ENCODE results near the gene AK6. TPM values are rescaled to one million over a fixed set of nuclear protein-coding genes. Genes with fewer than 3 reads are reported as not detected.
A peak's percentile ranks its signal among the peaks of the same experiment; 100 is the strongest.

AK6 gene
- total and polyA plus RNA-seq, 9 of the 15 experiments (the other 6 are each of a cell fraction or from before 2014, with no cell fraction given), result 84.6 to 669 (median 143) TPM

DNA sequence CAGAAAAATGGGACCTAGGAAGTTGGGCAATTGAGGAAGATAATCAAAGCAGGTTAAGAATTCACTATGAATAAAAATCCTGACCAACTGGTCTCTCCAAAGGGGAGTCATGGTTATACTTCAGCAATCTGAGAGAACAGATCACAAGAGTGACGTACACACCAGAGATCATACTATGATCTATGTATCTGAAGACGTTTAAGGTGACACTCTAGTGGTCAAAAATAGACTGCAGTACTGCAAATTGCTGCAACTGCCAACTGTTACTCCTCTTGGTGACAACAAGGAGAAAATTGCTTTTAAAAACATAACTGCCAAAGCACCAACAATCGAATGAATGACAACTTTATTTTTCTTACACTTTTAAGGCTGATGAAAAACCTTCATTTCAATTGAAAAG, 4.9 kb downstream of the AK6 start:
- H3K9me1 ChIP-seq (ENCODE audit: control insufficient read depth, insufficient read depth, low read length), result no peaks in the 10 kb centered on the region
- peaks cover 68% of the 10 kb centered on the region for H3K36me3 ChIP-seq (ENCODE audit: control insufficient read depth, insufficient read depth, low read length)
- no peak overlapping the region for H3K4me3 ChIP-seq
- no peak overlapping the region for H2AFZ ChIP-seq (ENCODE audit: low read depth, low read length)
- H3K4me1 ChIP-seq (replicated peaks in 1 of 2; ENCODE audit: control insufficient read depth in 2 of 2, insufficient read depth in 2 of 2, low read length in 2 of 2), result peaks cover 5 to 6% of the 10 kb centered on the region in 2 experiments; a peak in 4 of 5 replicates
- peak; percentile 33 to 40 (median 37) for DNase-seq (ENCODE audit: extremely low read depth in 1 of 4, low spot score in 3 of 4)
- in situ Hi-C loops (cut with MboI), result no loop called here
- no peaks in the 10 kb centered on the region for H3K9me3 ChIP-seq (replicated peaks; ENCODE audit: control insufficient read depth, insufficient read depth, low read depth, low read length)
- peaks cover 91% of the 10 kb centered on the region for H3K79me2 ChIP-seq (ENCODE audit: control insufficient read depth, insufficient read depth, low read length)
- peak; percentile 28 for ATAC-seq
- 50% methylated on average over 3 of the region's 3 CpGs for WGBS (ENCODE audit: insufficient coverage, low coverage, missing lambda C conversion rate)
- POLR2A ChIA-PET, result no interaction called here
- H3K4me2 ChIP-seq (ENCODE audit: insufficient read depth, low read length), result no peak overlapping the region
- H3K27ac ChIP-seq (ENCODE audit: extremely low read depth, low read depth, low read length), result peak overlapping the region; percentile 32; the same call in 1 of the 3 replicates
- intact Hi-C loops (cut with micrococcal nuclease), result no loop called here
- peak; percentile 6 for FAIRE-seq
- H4K20me1 ChIP-seq (replicated peaks; ENCODE audit: control insufficient read depth, insufficient read depth, low read length), result no peaks in the 10 kb centered on the region
- no peaks in the 10 kb centered on the region for H3K27me3 ChIP-seq (ENCODE audit: control insufficient read depth in 2 of 2, insufficient read depth in 2 of 2, low read length in 2 of 2)
- CTCF ChIA-PET (ENCODE audit: low intra/inter-chr PET ratio), result interaction anchor here (0.5 kb wide), 1 partner anchor 256 kb away, joined by 4 read pairs; no protein-coding TSS in a partner anchor
- BruUV-seq (replicated peaks), result no TSS peak
- H3K9ac ChIP-seq (ENCODE audit: insufficient read depth in 1 of 2, low read depth in 2 of 2, low read length in 2 of 2), result no peak overlapping the region
- TF ChIP-seq CEBPG (CRISPR knock-in tag; IDR thresholded peaks at IDR 0.05) (peak; percentile 32; the same call in 1 of the 2 replicates), CEBPG (tag; conservative IDR thresholded peaks at IDR 0.05 in 1 of 2, IDR thresholded peaks at IDR 0.05 in 1 of 2) (no peak), CBFA2T3 (IDR thresholded peaks at IDR 0.05) (no peak), PHTF2 (CRISPR knock-in tag; IDR thresholded peaks at IDR 0.05) (no peak), RBM39 (optimal IDR thresholded peaks at IDR 0.05; ENCODE audit: low read depth, low read length) (no peak), CXXC5 (CRISPR knock-in tag; IDR thresholded peaks at IDR 0.05) (no peak), ELF4 (CRISPR knock-in tag; IDR thresholded peaks at IDR 0.05) (no peak), TAL1 (IDR thresholded peaks at IDR 0.05) (no peak), HDAC1 (IDR thresholded peaks at IDR 0.05) (no peak), CHD4 (IDR thresholded peaks at IDR 0.05; ENCODE audit: insufficient read depth, insufficient replicate concordance, low read depth, low read length, poor library complexity, severe bottlenecking) (no peak), ZNF212 (CRISPR knock-in tag; IDR thresholded peaks at IDR 0.05) (no peak), NFRKB (IDR thresholded peaks at IDR 0.05; ENCODE audit: low read depth) (no peak), FIP1L1 (IDR thresholded peaks at IDR 0.05; ENCODE audit: low read depth, low read length, poor library complexity, severe bottlenecking) (no peak), IFI16 (CRISPR knock-in tag; IDR thresholded peaks at IDR 0.05) (no peak), RFX7 (CRISPR knock-in tag; IDR thresholded peaks at IDR 0.05) (no peak)
- TF ChIP-seq, protein P1, sequence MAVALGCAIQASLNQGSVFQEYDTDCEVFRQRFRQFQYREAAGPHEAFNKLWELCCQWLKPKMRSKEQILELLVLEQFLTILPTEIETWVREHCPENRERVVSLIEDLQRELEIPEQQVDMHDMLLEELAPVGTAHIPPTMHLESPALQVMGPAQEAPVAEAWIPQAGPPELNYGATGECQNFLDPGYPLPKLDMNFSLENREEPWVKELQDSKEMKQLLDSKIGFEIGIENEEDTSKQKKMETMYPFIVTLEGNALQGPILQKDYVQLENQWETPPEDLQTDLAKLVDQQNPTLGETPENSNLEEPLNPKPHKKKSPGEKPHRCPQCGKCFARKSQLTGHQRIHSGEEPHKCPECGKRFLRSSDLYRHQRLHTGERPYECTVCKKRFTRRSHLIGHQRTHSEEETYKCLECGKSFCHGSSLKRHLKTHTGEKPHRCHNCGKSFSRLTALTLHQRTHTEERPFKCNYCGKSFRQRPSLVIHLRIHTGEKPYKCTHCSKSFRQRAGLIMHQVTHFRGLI (CRISPR knock-in tag; IDR thresholded peaks at IDR 0.05), result no peak
- TF ChIP-seq, protein P2, sequence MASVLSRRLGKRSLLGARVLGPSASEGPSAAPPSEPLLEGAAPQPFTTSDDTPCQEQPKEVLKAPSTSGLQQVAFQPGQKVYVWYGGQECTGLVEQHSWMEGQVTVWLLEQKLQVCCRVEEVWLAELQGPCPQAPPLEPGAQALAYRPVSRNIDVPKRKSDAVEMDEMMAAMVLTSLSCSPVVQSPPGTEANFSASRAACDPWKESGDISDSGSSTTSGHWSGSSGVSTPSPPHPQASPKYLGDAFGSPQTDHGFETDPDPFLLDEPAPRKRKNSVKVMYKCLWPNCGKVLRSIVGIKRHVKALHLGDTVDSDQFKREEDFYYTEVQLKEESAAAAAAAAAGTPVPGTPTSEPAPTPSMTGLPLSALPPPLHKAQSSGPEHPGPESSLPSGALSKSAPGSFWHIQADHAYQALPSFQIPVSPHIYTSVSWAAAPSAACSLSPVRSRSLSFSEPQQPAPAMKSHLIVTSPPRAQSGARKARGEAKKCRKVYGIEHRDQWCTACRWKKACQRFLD (CRISPR knock-in tag; IDR thresholded peaks at IDR 0.05), result no peak
- TF ChIP-seq, protein P3, sequence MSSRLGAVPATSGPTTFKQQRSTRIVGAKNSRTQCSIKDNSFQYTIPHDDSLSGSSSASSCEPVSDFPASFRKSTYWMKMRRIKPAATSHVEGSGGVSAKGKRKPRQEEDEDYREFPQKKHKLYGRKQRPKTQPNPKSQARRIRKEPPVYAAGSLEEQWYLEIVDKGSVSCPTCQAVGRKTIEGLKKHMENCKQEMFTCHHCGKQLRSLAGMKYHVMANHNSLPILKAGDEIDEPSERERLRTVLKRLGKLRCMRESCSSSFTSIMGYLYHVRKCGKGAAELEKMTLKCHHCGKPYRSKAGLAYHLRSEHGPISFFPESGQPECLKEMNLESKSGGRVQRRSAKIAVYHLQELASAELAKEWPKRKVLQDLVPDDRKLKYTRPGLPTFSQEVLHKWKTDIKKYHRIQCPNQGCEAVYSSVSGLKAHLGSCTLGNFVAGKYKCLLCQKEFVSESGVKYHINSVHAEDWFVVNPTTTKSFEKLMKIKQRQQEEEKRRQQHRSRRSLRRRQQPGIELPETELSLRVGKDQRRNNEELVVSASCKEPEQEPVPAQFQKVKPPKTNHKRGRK (tag; IDR thresholded peaks at IDR 0.05), result no peak
- TF ChIP-seq, protein P4, sequence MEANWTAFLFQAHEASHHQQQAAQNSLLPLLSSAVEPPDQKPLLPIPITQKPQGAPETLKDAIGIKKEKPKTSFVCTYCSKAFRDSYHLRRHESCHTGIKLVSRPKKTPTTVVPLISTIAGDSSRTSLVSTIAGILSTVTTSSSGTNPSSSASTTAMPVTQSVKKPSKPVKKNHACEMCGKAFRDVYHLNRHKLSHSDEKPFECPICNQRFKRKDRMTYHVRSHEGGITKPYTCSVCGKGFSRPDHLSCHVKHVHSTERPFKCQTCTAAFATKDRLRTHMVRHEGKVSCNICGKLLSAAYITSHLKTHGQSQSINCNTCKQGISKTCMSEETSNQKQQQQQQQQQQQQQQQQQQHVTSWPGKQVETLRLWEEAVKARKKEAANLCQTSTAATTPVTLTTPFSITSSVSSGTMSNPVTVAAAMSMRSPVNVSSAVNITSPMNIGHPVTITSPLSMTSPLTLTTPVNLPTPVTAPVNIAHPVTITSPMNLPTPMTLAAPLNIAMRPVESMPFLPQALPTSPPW (CRISPR knock-in tag; IDR thresholded peaks at IDR 0.05), result 0 out of 2 replicates have a peak, but pooled peaks have one; percentile 9

All from K562 (cell line).